GM19043 (cell line): ENCODE results near the gene TMEM186.
"Not testable (repeated sequence)": the region's sequence is repeated elsewhere in the genome, so short reads cannot be mapped to it uniquely, and the experiment has no call there.

ENCODE experiments used
- ATAC-seq: cut with Tn5 transposase; IDR thresholded peaks from one replicate; pipeline ENCODE4 v1.9.1; 2021; ENCODE audit warnings: low read depth; ENCODE audit not compliant: unreplicated experiment

TMEM186 gene

GRCh38 chr16:8775359-8775758 lies 22.1 kb downstream of the TMEM186 start:
- ATAC-seq, result no peak

GRCh38 chr16:8774208-8774607 lies 23.2 kb downstream of the TMEM186 start:
- ATAC-seq, result no peak

- no peak for ATAC-seq
Measured at GRCh38 chr16:8773537-8773936, 23.9 kb downstream of the TMEM186 start.

- no peak for ATAC-seq
Measured at GRCh38 chr16:8768692-8769091, 28.7 kb downstream of the TMEM186 start.

- ATAC-seq, result no peak
Measured at GRCh38 chr16:8768283-8768682, 29.2 kb downstream of the TMEM186 start.

- ATAC-seq, result no peak
Measured at GRCh38 chr16:8767176-8767575, 30.3 kb downstream of the TMEM186 start.

- ATAC-seq, result no peak
Measured at GRCh38 chr16:8764525-8765250, 32.8 kb downstream of the TMEM186 start.

- ATAC-seq, result no peak
Measured at GRCh38 chr16:8763899-8764298, 33.5 kb downstream of the TMEM186 start.

GRCh38 chr16:8763083-8763482 lies 34.4 kb downstream of the TMEM186 start:
- ATAC-seq, result no peak

GRCh38 chr16:8762254-8762653 lies 35.2 kb downstream of the TMEM186 start:
- no peak for ATAC-seq

GRCh38 chr16:8761078-8761477 lies 36.4 kb downstream of the TMEM186 start:
- no peak for ATAC-seq

GRCh38 chr16:8760021-8760420 lies 37.4 kb downstream of the TMEM186 start:
- no peak for ATAC-seq

GRCh38 chr16:8758022-8758421 lies 39.4 kb downstream of the TMEM186 start:
- no peak for ATAC-seq

GRCh38 chr16:8756755-8757154 lies 40.7 kb downstream of the TMEM186 start:
- no peak for ATAC-seq

GRCh38 chr16:8753416-8754054 lies 43.9 kb downstream of the TMEM186 start:
- no peak for ATAC-seq

- no peak for ATAC-seq
Measured at GRCh38 chr16:8752706-8753105, 44.7 kb downstream of the TMEM186 start.

GRCh38 chr16:8751481-8752311 lies 45.7 kb downstream of the TMEM186 start:
- no peak for ATAC-seq

GRCh38 chr16:8748944-8749343 lies 48.5 kb downstream of the TMEM186 start:
- not testable (repeated sequence) for ATAC-seq
